CD4-positive, alpha-beta T cell treated with Interleukin-12 subunit alpha and Interleukin-12 subunit beta, for 1 hour (primary cell): ENCODE data around the gene PWWP2B.
"Not testable (repeated sequence)": the region's sequence is repeated elsewhere in the genome, so short reads cannot be mapped to it uniquely, and the experiment has no call there.

Source experiments
- DNase-seq: peaks from one replicate; pipeline ENCODE4 v3.0.0-alpha.2; 2020

The PWWP2B gene

DNA sequence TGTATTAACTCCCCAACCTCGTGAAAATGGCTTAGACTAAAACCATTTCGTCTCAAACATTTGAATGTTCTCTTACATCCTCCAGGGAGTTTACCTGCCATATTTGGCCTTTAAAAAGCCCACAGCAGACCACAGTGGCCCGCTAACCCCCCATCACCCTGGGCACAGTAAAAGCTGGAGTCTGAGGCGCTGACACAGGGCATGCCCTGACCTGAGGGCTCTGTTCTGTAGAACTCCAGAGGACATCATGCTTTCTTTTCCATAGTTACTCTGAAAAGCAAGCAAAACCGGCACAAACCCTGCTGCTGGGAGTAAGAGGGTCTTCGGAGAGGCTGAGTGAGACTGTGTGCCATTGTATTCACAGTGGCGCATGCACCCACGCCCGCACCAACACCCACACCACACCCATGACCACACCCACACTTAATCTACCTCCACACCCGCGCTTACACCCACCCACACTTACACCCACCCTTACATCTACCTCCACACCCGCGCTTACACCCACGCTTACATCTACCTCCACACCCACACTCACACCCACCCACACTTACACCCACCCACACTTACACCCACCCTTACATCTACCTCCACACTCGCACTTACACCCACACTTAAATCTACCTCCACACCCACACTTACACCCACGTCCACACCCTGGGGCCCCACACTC is 32.9 kb upstream of the PWWP2B start:
- DNase-seq, result no peak

DNA sequence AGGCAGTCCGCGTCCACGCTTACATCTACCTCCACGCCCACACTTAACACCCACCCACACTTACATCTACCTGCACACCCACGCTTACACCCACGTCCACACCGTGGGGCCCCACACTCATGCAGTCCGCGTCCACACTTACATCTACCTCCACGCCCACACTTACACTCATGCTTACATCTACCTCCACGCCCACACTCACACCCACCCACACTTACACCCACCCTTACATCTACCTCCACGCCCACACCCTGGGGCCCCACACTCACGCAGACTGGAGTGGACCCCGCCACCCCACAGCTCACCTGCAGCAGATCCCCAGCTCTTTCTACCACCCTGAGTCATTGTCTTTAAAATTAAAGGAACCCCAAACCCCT is 32.4 kb upstream of the PWWP2B start:
- no peak for DNase-seq

DNA sequence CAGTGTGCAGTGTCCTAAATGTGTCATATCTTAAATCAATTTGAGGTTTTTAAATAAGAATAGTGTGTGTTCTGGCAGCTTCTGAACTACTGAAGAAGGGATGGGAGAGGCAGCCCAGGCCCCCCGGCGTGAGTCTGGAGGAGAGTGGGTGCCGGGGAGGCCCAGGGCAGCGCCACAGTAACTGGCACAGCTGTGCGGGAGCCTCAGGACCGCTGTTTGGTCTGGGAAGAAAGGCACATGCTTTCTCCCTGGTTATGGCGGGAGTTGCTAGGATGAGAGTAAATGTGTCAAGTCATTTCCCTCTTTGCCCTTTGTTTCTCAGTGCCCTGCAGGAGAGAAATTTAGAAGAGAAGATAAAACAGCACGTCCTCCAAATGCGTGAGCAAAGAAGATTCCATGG is 31.9 kb upstream of the PWWP2B start:
- DNase-seq, result no peak

DNA sequence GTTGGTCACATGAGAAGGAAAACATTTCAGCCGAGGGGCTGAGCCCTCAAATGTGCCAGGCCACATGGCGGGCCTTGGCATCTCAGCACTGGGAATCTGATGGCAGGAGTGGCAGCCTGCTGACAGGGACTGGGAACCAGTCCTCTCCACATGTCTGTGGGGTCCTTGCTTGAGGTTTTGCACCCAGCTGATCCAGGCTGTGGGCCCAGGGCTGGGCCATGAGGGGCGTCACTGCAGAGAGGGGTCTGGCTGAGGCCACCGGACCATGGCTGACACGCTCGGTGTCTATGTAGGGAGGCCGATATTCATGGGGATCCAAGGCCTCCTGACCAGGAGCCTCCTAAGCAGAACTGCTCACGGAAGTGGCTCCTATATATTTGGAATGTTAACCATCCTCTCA is 31.0 kb upstream of the PWWP2B start:
- no peak for DNase-seq

DNA sequence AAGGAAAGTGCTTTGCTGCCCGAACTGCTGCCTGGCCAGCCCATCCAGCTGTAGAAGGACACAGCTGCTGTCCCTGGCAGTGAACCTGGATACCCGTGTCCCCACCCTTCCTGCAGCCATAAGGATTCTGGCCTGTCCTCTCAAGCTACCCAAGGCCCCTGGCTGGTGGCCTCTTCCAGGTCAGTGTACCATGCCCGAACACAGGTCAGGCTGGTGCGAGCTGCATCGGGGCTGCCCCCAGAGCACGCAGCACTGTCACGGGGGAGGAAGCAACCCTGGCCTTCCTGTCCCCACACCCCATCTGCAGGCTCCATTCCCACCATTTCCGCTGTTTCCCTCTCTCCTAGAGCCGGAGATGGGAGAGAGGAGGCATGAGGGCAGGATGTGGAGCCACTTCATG is 30.5 kb upstream of the PWWP2B start:
- DNase-seq, result no peak

DNA sequence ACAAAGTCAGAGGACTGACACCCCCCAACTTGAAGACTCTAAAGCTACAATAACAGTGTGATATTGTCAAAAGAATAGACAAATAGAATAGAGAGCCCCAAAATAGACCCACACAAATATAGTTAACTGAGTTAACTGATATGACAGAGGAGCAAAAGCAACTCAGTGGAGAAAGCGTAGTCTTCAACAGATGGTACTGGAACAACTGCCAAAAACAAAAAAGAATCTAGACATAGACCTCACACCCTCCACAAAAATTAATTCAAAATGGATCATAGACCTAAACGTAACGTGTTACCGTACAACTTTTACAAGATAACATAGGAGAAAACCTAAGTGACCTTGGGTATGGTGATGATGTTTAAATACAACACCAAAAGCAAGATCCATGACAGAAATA is 28.6 kb upstream of the PWWP2B start:
- DNase-seq, result no peak

DNA sequence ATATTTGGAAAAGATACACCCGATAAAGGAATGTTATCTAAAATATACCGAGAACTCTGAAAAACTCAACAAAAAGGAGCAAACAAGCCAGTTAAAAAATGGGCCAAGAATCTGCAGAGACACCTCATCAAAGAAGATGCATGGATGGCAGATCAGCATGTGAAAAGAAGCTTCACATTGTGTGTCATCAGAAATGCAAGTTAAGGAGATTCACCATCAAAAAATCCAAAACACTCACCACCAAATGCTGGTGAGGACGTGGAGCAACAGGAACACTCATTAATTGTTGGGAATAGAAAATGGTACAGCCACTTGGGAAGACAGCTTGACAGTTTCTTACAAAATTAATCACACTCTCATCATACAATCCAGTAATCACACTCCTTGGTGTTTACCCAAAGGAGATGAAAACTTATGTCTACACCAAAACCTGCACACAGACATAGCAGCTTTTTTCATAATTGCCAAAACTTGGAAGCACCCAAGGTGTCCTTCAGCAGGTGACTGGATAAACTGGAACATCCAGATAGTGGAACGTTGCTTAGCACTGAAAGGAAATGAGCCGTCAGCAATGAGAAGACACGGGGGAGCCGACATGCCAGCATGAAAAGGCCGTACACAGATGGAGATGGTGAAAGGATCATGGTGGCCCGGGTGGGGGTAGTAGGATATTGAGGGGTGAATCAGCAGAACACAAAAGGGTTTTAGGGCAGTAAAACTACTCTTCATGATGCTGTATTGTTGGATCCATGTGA is 27.9 kb upstream of the PWWP2B start:
- DNase-seq, result no peak

DNA sequence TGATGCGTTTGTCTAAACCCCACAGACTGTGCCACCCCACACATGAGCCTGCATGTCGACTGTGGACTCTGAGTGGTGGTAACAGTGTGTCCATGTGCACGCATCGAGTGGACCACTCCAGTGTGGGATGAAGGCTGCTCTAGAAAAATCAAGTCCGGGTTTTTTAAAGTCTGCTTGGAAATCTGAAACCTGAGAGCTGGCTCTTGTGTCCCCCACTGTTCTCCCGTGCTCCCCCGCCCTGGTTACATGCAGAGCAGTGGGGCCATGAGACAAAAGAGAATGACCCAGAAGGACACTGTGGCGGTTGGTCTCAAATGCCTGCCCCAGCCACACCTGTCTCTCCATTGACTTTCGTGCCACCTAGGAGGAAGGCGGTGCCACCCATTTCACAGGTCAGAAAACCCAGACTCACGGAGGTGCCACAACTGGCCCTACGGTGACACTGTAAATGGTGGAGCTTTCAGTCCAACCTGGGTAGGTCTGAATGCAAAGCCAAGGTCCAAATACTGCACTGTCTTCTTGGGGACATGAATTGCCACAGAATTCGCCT is 27.3 kb upstream of the PWWP2B start:
- DNase-seq, result no peak

DNA sequence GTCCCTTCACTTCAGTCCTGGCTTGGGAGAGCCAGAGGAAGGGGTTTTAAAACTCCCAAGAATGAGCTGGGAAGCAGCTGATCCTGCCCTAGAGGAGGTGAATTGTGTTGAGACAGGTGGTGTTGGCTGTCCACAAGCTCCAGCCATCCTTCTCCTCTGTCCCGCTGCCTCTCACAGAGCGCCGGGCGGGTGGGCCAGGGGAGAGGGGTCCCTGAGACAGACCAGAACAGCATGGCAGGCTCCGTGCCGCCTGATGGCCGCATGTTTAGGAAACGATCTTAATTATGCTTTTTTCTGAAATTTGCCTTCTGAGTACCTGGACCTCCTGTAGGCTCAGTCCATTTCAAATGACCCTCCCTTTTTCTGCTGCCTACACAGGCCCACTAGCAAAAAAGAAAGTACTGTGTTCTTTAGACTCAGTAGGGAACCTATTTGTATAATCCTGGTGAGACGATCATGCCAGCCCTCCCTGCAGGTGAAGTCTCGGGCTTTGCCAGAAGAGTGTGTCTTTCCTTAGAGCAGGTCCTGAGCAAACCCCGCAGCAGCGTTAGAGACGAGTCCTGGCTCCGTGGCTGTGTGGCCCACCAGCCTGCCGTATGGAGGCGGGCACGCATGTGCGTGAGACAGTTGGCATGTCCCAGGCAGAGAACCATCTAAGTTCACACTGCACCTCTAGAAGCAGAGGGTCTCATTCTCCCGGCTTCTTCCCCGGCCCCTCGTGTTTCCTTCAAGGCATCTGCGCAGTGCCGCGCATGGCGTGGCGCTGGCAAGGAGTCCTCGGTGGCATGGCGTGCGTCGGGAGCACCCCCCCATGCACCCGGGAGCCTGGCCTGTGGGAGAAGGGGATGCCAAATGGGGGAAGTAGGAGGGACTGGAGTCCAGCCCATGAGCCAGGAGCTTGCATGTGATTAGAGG is 26.3 kb upstream of the PWWP2B start:
- no peak for DNase-seq

DNA sequence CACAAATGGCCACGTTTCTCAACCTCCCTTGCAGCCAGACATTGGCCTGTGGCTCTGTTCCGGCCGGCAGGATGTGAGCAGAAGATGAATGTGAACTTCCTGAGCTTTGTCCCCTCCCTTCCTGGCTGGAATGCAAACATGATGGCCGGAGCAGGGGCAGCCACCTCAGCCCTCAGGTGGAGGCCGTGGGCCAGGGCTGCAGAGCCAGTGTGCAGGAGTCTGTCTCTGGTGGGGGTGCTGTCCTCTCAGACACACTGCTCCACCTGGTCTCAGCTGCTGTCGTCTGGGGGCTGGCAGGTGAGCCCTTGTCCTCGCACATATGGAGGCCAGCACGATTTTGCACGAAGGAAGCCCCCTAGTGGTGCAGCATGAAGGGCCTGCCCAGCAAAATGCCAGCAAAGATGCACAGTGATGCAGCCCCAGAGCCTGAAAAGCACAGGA is 25.3 kb upstream of the PWWP2B start:
- peak; percentile 25 for DNase-seq

DNA sequence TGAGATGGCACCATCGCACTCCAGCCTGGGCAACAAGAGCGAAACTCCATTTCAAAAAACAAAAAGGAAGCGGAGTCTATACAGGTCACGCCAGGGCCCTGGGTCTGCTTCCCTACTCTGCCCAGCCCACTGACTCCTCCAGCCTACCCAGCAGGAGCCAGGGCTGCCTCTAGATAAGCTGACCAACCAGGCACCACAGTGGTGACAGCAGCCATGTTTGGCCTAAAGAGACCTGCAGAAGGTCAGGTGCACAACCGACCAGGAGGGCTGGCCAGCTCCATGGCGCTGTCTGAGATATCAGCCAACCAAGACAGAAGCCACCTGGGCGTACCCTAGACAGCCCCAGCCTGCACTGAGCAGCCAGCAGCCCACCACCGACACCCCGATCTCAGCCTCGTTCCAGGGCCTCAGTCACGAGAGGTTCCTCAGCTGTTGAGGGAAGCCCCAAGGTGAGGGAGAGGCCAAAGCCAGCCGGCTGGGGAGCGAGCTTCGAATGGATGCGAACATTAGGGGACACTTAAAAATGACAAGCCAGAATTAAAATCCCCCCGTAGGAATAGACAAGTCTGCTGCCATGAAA is 24.4 kb upstream of the PWWP2B start:
- DNase-seq, result no peak

DNA sequence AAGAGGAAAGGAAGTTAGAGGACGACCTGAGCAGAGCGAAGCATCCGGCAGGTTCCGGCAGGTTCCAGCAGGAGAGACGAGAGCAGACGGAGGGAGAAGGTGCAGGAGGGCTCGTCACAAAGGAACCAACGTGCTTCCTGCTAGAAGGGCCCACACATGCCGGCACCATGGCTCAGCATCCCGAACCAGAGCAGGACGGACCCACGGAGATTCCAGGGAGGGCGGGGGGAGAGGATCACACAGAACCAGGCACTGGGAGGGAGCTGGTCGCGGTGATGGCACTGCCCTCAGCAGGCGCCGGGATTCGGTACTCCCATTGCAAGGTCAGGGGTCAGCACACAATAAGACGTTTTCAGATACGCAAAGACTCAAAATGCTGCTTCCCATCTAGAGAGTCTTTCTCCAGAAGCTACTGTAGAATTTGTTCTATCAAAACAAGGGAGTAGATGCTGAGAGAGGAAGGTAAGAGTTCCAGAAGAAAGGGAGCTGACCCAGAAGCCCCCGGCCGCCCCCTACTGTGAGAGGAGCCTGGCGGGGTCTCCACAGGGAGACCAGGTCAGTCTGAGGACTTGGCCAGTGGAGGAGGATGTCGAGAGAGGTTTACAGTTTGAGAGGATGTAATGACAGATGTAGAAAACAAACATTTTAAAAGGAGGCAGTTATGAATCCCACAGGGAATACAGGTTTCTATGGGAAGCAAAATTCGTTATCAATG is 23.6 kb upstream of the PWWP2B start:
- no peak for DNase-seq

DNA sequence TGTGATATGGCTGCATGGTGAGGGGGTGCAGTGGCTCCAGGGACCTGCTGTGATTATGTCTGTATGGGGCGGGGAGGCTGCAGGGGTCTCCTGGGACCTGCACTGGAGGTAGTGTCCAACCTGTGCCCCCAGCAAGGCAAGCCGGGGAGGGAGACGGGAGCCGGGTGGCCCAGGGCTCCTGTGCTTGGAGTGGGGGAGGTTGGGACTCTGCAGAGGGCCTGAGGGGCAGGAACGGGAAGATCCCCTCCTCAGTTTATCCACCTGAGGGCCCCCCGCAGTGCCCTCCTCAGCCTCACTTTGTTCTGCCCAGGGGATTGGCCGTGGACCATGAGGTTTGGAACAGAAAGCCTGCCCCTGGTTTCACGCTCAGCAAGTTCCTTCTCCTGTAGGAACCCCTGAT is 22.8 kb upstream of the PWWP2B start:
- no peak for DNase-seq

DNA sequence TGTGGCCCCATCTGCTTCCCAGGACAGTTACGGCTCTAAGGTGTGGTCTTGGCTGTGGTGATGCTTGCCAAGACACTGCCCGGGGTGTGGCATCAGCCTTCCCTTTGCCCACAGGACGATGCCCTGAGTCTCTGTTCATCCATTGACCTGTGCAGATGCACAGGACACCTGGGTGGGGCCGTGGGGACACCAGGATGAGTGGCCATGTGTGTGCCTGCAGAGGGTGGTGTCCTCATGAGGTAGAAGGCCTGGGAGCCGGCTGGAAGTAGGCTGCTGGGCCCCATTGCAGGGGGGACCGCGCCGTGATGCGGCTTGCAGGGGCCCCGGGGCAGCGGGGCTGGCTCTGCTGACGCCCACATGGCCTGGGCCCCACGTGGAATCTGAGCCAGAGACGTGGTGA is 22.4 kb upstream of the PWWP2B start:
- DNase-seq, result no peak

DNA sequence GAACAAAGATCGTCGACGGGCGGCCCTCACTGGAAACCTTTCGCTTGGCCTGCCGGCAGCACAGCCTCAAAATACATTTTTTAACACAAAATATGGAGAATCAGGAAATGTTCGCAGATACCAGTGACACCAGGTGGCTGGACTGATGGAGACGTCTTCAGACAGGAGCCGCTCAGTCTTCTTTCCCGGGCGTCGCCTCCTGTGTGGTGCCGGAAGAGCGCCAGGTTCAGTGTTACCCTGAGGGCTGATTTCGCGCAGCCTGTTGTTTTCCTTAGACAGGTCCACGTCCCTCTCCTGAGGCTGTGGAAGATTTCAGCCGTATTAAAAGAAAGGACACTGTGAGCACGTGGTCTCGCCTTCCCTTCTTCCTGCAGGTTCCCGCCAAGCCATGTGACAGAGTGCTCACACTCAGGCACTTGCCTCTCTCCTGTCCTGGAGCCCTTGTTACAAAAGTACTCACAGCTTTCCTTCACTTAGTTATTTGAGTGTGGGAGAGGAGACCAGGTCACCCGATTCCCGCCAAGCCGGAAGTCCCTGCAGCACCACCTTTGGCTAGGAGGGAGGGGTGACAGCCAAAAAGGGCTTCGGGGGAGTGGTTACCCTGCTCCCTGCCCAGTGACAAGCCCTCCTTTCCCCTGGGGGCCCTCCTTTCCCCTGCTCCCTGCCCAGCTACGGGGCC is 21.7 kb upstream of the PWWP2B start:
- DNase-seq, result no peak

DNA sequence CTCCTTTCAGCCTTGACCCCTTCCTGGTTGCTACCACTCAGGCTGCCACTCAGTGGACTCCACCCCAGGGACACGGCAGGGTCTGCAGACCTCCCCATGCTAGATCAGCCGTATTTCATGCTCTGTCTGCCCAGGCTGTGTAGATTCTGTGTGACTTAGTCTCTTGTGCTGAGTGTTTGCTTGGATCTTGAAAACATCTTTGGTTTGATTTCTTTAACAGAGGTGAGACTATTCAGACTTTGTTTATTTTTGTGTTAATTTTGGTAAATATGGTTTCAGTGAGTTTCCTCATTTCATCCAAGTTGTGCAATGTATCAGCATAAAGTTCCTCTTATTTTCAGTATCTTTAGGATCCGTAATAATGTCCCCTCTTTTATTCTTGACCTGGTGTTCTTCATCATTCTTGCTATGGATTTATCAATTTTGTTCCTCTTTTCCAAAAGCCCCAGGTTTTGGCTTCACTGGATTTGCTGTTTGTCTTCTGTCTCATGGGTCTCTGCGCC is 21.2 kb upstream of the PWWP2B start:
- no peak for DNase-seq

DNA sequence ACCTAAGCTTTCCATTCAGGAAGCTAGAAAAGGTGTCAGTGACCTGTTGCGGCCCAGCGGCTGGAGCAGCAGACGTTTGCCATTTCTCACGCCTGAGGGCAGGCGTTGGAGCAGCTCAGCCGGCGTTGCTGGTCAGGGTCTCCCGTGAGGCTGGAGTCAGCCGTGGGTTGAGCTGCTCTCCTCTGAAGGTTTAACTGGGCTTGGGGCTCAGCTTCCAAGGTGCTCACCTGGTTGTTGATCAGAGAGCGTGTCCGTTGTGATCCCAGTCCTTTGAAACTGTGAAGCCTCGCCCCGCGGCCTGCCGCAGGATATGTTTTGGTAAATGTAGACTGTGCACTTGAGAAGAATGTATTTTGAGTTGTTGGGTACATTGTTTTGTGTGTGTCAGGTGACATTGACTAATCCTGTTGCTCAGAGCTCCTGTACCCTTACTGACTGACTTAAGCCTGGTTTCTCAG is 20.6 kb upstream of the PWWP2B start:
- DNase-seq, result no peak

DNA sequence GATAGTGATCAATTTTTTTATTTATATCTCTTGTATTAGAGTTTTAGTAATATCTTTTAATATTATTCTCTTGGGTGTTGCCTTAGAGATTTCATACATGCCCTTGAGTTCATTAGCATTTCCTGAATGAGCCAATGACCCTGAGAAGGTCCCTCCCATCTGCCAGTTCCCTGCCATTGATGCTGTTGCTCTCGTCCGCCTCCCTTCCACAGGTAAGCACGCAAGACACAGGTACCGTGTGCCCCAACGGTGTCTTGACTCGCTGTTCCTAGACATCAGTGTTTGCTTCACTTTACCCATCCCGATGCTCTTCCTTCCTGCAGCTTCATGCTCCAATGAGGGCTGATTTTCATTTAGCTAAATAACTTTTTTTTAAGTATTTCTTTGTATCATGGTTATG is 19.7 kb upstream of the PWWP2B start:
- DNase-seq, result no peak

DNA sequence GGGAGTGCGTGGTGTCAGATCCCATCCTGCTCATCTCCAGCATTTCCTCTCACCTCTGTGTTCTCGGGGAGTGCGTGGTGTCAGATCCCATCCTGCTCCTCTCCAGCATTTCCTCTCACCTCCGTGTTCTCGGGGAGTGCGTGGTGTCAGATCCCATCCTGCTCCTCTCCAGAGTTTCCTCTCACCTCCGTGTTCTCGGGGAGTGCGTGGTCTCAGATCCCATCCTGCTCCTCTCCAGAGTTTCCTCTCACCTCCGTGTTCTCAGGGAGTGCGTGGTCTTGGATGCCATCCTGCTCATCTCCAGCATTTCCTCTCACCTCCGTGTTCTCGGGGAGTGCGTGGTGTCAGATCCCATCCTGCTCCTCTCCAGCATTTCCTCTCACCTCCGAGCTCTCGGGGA is 18.0 kb upstream of the PWWP2B start:
- DNase-seq, result not testable (repeated sequence)

DNA sequence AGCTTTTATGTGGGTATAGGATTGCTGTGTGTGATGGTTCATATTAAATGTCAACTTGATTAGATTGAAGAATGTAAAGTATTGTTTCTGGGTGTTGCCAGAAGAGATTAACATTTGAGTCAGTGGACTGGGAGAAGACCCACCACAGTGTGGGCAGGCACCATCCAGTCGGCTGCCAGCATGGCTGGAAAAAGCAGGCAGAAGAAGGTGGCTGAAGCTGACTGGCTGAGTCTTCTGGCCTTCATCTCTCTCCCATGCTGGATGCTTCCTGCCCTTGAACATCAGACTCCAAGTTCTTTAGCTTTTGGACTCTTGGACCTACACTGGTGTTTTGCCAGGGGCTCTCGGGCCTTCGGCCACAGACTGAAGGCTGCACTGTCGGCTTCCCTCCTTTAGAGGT is 16.0 kb upstream of the PWWP2B start:
- DNase-seq, result not testable (repeated sequence)

DNA sequence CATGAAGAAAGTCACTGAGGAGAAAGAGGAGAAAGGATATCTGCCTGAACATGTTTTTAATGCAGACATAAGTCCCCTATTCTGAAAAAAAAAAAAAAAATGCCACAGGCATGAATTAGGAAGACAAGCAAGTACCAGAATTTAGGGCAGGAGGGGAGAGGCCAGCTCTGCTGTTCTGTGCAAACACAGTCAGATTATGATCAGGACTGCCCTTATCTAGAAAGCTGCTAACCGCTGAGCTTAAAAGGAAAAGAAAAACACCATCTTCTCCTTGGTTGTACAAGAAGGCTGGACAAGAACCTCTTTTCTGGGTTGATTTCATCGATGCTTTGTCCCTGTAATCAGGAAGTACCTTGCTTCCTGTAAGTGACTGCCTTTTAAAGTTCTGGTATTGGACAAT is 15.3 kb upstream of the PWWP2B start:
- DNase-seq, result no peak
